B cell (primary cell): ENCODE measurements around the gene ABCA2. TPM values are rescaled to one million over a fixed set of nuclear protein-coding genes. Genes with fewer than 3 reads are reported as not detected.

Experiments
- ATAC-seq: fragments of 200-7000 bp; cut with Tn5 transposase; one replicate; pipeline ENCODE4 v1.10.0; 2021; ENCODE audit warnings: low read depth, mild to moderate bottlenecking, moderate number of reproducible peaks, moderate library complexity
- CTCF ChIA-PET: fragments of 350-600 bp; sonication (Branson Sonifier 250); formaldehyde crosslinking; loops from one replicate; lab custom pipeline; 2021; ENCODE audit warnings: antibody characterized with exemption, inconsistent platforms; lab: Charles Lee
- POLR2A ChIA-PET: fragments of 350-600 bp; sonication (Branson Sonifier 250); formaldehyde crosslinking; loops from one replicate; lab custom pipeline; 2021; ENCODE audit warnings: antibody characterized with exemption; lab: Charles Lee
- DNase-seq: peaks from one replicate; pipeline ENCODE4 v3.0.0; 2013
- H2AFZ ChIP-seq: 2 replicates; pipeline ENCODE4 v1.6.1; 2012; ENCODE audit warnings: mild to moderate bottlenecking, low read depth, low read length; ENCODE audit not compliant: insufficient read depth, poor library complexity, severe bottlenecking
- H3K27ac ChIP-seq, 2 donors: 1 replicate in 1 of 2; 2 replicates in 1 of 2; pipeline ENCODE4 v1.5.1; 2012 to 2013; ENCODE audit warnings: low read length in 2 of 2, mild to moderate bottlenecking in 2 of 2, moderate library complexity in 1 of 2
- H3K27me3 ChIP-seq, 4 experiments: fragments of 200-600 bp in 1 of 4; sonication (generic) in 1 of 4; replicated peaks in 1 of 4; 1 replicate in 2 of 4; 2 replicates in 2 of 4; pipeline versions ENCODE4 v1.6.1 to v1.7.0; 2013 to 2016; ENCODE audit warnings: low read length in 3 of 4, mild to moderate bottlenecking in 2 of 4, mixed read lengths in 1 of 4, moderate library complexity in 1 of 4; ENCODE audit not compliant: insufficient read depth in 4 of 4, control insufficient read depth in 3 of 4; ENCODE audit errors: control extremely low read depth in 1 of 4
- H3K36me3 ChIP-seq, 2 experiments: replicated peaks in 1 of 2; 1 replicate in 1 of 2; 2 replicates in 1 of 2; pipeline versions ENCODE4 v1.6.1 to v1.7.1; 2013; ENCODE audit warnings: low read length in 1 of 2; ENCODE audit not compliant: insufficient read depth in 2 of 2, control insufficient read depth in 1 of 2; ENCODE audit errors: control extremely low read depth in 1 of 2, extremely low read depth in 1 of 2
- H3K4me1 ChIP-seq, 2 donors: fragments of 200-600 bp in 1 of 2; sonication (generic) in 1 of 2; 1 replicate in 1 of 2; 2 replicates in 1 of 2; pipeline versions ENCODE4 v1.5.1 to v1.6.1; 2013 to 2017; ENCODE audit warnings: low read length in 2 of 2; ENCODE audit not compliant: control insufficient read depth in 2 of 2, insufficient read depth in 2 of 2
- H3K4me2 ChIP-seq: replicated peaks from 2 replicates; pipeline ENCODE3; 2012; ENCODE audit warnings: mild to moderate bottlenecking, low read depth, low read length; ENCODE audit not compliant: poor library complexity, severe bottlenecking
- H3K4me3 ChIP-seq, 5 experiments: fragments of 200-600 bp in 1 of 5; sonication (generic) in 1 of 5; 1 replicate in 3 of 5; 2 replicates in 2 of 5; pipeline versions ENCODE4 v1.5.1 to v1.7.0; 2011 to 2016; ENCODE audit warnings: low read length in 4 of 5, mild to moderate bottlenecking in 4 of 5, low read depth in 2 of 5, control low read depth in 1 of 5, moderate library complexity in 1 of 5; ENCODE audit not compliant: insufficient read depth in 1 of 5; ENCODE audit errors: control extremely low read depth in 1 of 5, extremely low read depth in 1 of 5
- H3K79me2 ChIP-seq: fragments of 200-600 bp; sonication (generic); one replicate; pipeline ENCODE4 v1.6.0; 2016; ENCODE audit warnings: low read length; ENCODE audit not compliant: control insufficient read depth, insufficient read depth
- H3K9ac ChIP-seq: fragments of 200-600 bp; sonication (generic); 2 replicates; pipeline ENCODE4 v1.6.1; 2017; ENCODE audit warnings: mild to moderate bottlenecking, low read length, moderate library complexity
- H3K9me3 ChIP-seq, 3 donors: one replicate each; pipeline versions ENCODE4 v1.6.1 to v1.7.1; 2013; ENCODE audit warnings: low read length in 2 of 3; ENCODE audit not compliant: control insufficient read depth in 2 of 3, insufficient read depth in 1 of 3; ENCODE audit errors: control extremely low read depth in 1 of 3
- H4K20me1 ChIP-seq: 2 replicates; pipeline ENCODE4 v1.6.0; 2012; ENCODE audit warnings: mild to moderate bottlenecking, low read length; ENCODE audit not compliant: insufficient read depth, control insufficient read depth, poor library complexity, severe bottlenecking
- H3K27ac Mint-ChIP-seq: one replicate; pipeline ENCODE4 v1.8.0; 2021; ENCODE audit warnings: mixed read lengths
- H3K27me3 Mint-ChIP-seq: one replicate; pipeline ENCODE4 v1.8.0; 2021; ENCODE audit warnings: mixed read lengths
- H3K4me1 Mint-ChIP-seq: one replicate; pipeline ENCODE4 v1.8.0; 2021; ENCODE audit warnings: mixed read lengths
- H3K4me3 Mint-ChIP-seq: one replicate; pipeline ENCODE4 v1.8.0; 2021; ENCODE audit warnings: mixed read lengths
- H3K9me3 Mint-ChIP-seq: one replicate; pipeline ENCODE4 v1.8.0; 2022; ENCODE audit warnings: mixed read lengths; ENCODE audit not compliant: insufficient read depth
- CTCF ChIP-seq: fragments of 200-600 bp; IDR thresholded peaks from one replicate; pipeline ENCODE4 v1.8.0; 2022; ENCODE audit warnings: antibody characterized with exemption, mild to moderate bottlenecking
- EZH2 ChIP-seq: IDR thresholded peaks from 2 replicates; pipeline ENCODE4 v1.6.1; 2012; ENCODE audit warnings: borderline replicate concordance, low read depth, mild to moderate bottlenecking, moderate library complexity, low read length; ENCODE audit not compliant: insufficient read depth, poor library complexity, severe bottlenecking
- WGBS: methylation state at CpG from one replicate; pipeline ENCODE4 v1.1.5; 2013; ENCODE audit warnings: missing lambda C conversion rate; ENCODE audit not compliant: insufficient coverage; 5-methylcytosine and 5-hydroxymethylcytosine counted together
- intact Hi-C: fragments of 100-400 bp; cut with micrococcal nuclease; formaldehyde crosslinking; loops from one replicate; pipeline ENCODE4 v1.10.0; 2022
- polyA plus RNA-seq: library from polyadenylated mRNA; depleted of rRNA; stranded (reverse); fragments of >200 nt; gene quantifications from 2 replicates; pipeline ENCODE4 v1.2.3, GENCODE V29; 2012
- total RNA-seq, 2 donors: library from RNA; stranded (reverse); fragments of 120-200 nt in 1 of 2; gene quantifications; 1 replicate in 1 of 2; 2 replicates in 1 of 2; pipeline versions ENCODE4 v1.2.3 to v1.2.4, GENCODE V29; 2013 to 2022

Gene ABCA2
- total and polyA plus RNA-seq, 2 donors (not counting 1 experiment from before 2014, with no cell fraction given), result 30.7 to 61.1 TPM

GRCh38 chr9:137037035-137037434 lies 9.0 kb upstream of the ABCA2 start:
- no peak overlapping the region for H3K27ac ChIP-seq
- WGBS, result 88% methylated on average over 12 of the region's 13 CpGs
- POLR2A ChIA-PET, result no interaction called here
- H4K20me1 ChIP-seq, result no peaks in the 10 kb centered on the region
- H3K9me3 Mint-ChIP-seq, result no peaks in the 10 kb centered on the region
- H3K4me1 Mint-ChIP-seq, result peaks cover 31% of the 10 kb centered on the region
- no peaks in the 10 kb centered on the region for H3K27me3 Mint-ChIP-seq
- H3K27ac Mint-ChIP-seq, result no peak overlapping the region
- H3K4me1 ChIP-seq, result peaks cover 30 to 34% of the 10 kb centered on the region in 2 donors
- TF ChIP-seq CTCF (no peak), EZH2 (no peak)
- no peak overlapping the region for H3K4me3 ChIP-seq
- peaks cover 0 to 12% (median 0%) of the 10 kb centered on the region in 3 donors for H3K9me3 ChIP-seq
- no peaks in the 10 kb centered on the region for H3K36me3 ChIP-seq
- intact Hi-C loops, result no loop called here
- DNase-seq (no peak), ATAC-seq (no peak)
- H3K27me3 ChIP-seq, result peaks cover 0 to 12% (median 1%) of the 10 kb centered on the region in 4 experiments
- CTCF ChIA-PET, result interaction anchor here (0.7 to 3.9 kb wide), 8 partner anchors 8 to 251 kb away, joined by 3 to 25 read pairs (median 4); partner anchors contain the start of gene RABL6
- H3K4me2 ChIP-seq, result no peak overlapping the region
- no peak overlapping the region for H3K4me3 Mint-ChIP-seq
- H3K79me2 ChIP-seq, result no peaks in the 10 kb centered on the region
- no peak overlapping the region for H2AFZ ChIP-seq
- H3K9ac ChIP-seq, result no peak overlapping the region

GRCh38 chr9:137035937-137036336 lies 7.9 kb upstream of the ABCA2 start:
- intact Hi-C loops, result loop anchor here (1.0 to 2.0 kb wide), 3 partner anchors 32 to 249 kb away; partner anchors contain the start of gene AJM1
- Mint-ChIP-seq H3K27me3 (no peaks in the 10 kb centered on the region), H3K4me3 (no peak overlapping the region), H3K4me1 (peaks cover 37% of the 10 kb centered on the region), H3K9me3 (no peaks in the 10 kb centered on the region), H3K27ac (no peak overlapping the region)
- H4K20me1 ChIP-seq, result no peaks in the 10 kb centered on the region
- no peak overlapping the region for H3K4me3 ChIP-seq
- peaks cover 0 to 8% (median 0%) of the 10 kb centered on the region in 3 donors for H3K9me3 ChIP-seq
- H3K79me2 ChIP-seq, result peaks cover 11% of the 10 kb centered on the region
- CTCF ChIA-PET, result interaction anchor here (0.6 to 3.9 kb wide), 45 partner anchors 10 to 293 kb away, joined by 3 to 106 read pairs (median 5); partner anchors contain the start of genes AJM1, C8G, CLIC3 and FBXW5
- WGBS, result 97% methylated on average over 8 of the region's 8 CpGs
- DNase-seq, result no peak
- POLR2A ChIA-PET, result no interaction called here
- H3K9ac ChIP-seq, result no peak overlapping the region
- H3K4me2 ChIP-seq, result no peak overlapping the region
- H3K27ac ChIP-seq, result no peak overlapping the region
- no peak overlapping the region for H2AFZ ChIP-seq
- H3K27me3 ChIP-seq, result peaks cover 0 to 6% (median 0%) of the 10 kb centered on the region in 4 experiments
- no peaks in the 10 kb centered on the region for H3K36me3 ChIP-seq
- no peak for ATAC-seq
- H3K4me1 ChIP-seq, result peaks cover 41 to 45% of the 10 kb centered on the region in 2 donors
- TF ChIP-seq CTCF (no peak), EZH2 (no peak)
